A549 treated with dexamethasone at 1 μM for 4 hours (cell line): ENCODE results near the gene OR5T1. TPM values are rescaled to one million over a fixed set of nuclear protein-coding genes. Genes with fewer than 3 reads are reported as not detected.

ENCODE experiments used
- total RNA-seq: library from RNA; stranded (reverse); fragments of 200-300 nt; extraction: Qiagen RNA extraction; gene quantifications from 5 replicates; pipeline ENCODE4 v1.2.3, GENCODE V29; 2022

Gene OR5T1
- total RNA-seq = not detected in 5 replicates

GRCh38 chr11:56273854-56274253, at the start of gene OR5T1:
Gene OR5T1 (plus strand): TSS chr11:56274154. CDS start chr11:56275639, 1,485 bp downstream.

DNA sequence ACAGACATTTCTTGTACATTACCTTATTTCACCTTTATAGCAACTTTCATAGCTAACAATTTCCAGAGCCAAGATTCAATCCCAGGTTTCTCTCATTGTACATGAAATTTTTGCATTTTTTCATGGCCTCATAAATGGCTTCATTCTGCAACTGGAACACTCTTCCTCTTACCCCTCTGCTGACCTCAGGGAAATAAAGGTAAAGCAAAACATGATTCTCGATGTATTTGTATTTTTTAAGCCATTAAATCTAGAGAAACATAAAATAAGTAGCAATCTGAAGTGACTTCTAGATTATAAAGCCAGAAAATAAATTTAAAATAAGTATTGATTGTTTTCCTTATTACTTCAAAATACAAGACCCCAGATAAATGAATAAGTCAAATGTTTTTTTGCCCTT, 39.8 kb upstream of the OR5T1 start, which contains the start of gene OR5T2:
Gene OR5T2 (minus strand): TSS at position 101 of the 400 bp plus-strand sequence. CDS start 1,193 bp downstream, outside the sequence.

GRCh38 chr11:56251954-56252353, 22.0 kb upstream of the OR5T1 start, which contains the start of gene OR5T3:
Gene OR5T3 (plus strand): TSS chr11:56252254. CDS start chr11:56252254, 0 bp downstream.

GRCh38 chr11:56292154-56292553, 18.2 kb downstream of the OR5T1 start, which contains the start of gene OR8H1:
Gene OR8H1 (minus strand): TSS chr11:56292254. CDS start chr11:56291062, 1,192 bp downstream.

DNA sequence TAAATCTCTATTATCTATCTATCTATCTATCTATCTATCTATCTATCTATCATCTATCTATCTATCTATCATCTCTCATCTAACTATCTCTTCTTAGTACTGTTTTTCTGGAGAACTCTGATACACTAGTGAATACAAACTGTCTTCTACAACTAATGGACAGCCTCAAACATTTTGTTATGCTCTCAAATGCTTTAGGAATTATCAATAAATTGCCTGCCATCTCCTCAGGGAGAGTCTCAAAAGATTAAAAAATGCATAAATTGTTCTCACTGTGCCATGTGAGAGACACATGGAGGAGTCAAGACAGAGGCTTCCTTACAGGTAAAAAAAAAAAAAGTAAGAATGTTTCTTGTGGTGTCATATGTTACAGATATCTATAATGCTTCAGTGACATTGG, 40.9 kb downstream of the OR5T1 start, which contains the start of gene OR8K3:
Gene OR8K3 (plus strand): TSS at position 301 of the 400 bp plus-strand sequence. CDS start 3,163 bp downstream, outside the sequence.

Other genes starting within 250 kb of the OR5T1 start
- not detected in 5 replicates for gene OR5AS1, start 246.5 kb upstream of the OR5T1 start, total RNA-seq
- not detected in 5 replicates for gene OR8I2, start 180.8 kb upstream of the OR5T1 start, total RNA-seq
- gene OR8H2, start 170.5 kb upstream of the OR5T1 start, total RNA-seq = not detected in 5 replicates
- not detected in 5 replicates for gene OR8H3, start 151.8 kb upstream of the OR5T1 start, total RNA-seq
- gene OR8J3, start 134.0 kb upstream of the OR5T1 start, total RNA-seq = not detected in 5 replicates
- not detected in 5 replicates for gene OR8K5, start 113.8 kb upstream of the OR5T1 start, total RNA-seq
- gene OR5J2, start 97.5 kb upstream of the OR5T1 start, total RNA-seq = not detected in 5 replicates
- gene OR5T2, start 39.9 kb upstream of the OR5T1 start, total RNA-seq = not detected in 5 replicates
- gene OR5T3, start 21.9 kb upstream of the OR5T1 start, total RNA-seq = not detected in 5 replicates
- not detected in 5 replicates for gene OR8H1, start 18.1 kb downstream of the OR5T1 start, total RNA-seq
- not detected in 5 replicates for gene OR8K3, start 41.0 kb downstream of the OR5T1 start, total RNA-seq
- not detected in 5 replicates for gene OR8K1, start 71.9 kb downstream of the OR5T1 start, total RNA-seq
- not detected in 5 replicates for gene OR8J1, start 80.1 kb downstream of the OR5T1 start, total RNA-seq
- not detected in 5 replicates for gene OR8U1, start 101.5 kb downstream of the OR5T1 start, total RNA-seq
- not detected in 5 replicates for gene OR5AL1, start 138.5 kb downstream of the OR5T1 start, total RNA-seq
- gene OR5M3, start 199.2 kb downstream of the OR5T1 start, total RNA-seq = not detected in 5 replicates
- gene OR5M8, start 217.2 kb downstream of the OR5T1 start, total RNA-seq = not detected in 5 replicates